ENCODE results near the gene EIF3K. TPM values are rescaled to one million over a fixed set of nuclear protein-coding genes. Genes with fewer than 3 reads are reported as not detected.

The EIF3K gene
- total and polyA plus RNA-seq, 2 of the 13 experiments (the other 11 are each of a cell fraction or from before 2014, with no cell fraction given) = 179 to 258 TPM

DNA sequence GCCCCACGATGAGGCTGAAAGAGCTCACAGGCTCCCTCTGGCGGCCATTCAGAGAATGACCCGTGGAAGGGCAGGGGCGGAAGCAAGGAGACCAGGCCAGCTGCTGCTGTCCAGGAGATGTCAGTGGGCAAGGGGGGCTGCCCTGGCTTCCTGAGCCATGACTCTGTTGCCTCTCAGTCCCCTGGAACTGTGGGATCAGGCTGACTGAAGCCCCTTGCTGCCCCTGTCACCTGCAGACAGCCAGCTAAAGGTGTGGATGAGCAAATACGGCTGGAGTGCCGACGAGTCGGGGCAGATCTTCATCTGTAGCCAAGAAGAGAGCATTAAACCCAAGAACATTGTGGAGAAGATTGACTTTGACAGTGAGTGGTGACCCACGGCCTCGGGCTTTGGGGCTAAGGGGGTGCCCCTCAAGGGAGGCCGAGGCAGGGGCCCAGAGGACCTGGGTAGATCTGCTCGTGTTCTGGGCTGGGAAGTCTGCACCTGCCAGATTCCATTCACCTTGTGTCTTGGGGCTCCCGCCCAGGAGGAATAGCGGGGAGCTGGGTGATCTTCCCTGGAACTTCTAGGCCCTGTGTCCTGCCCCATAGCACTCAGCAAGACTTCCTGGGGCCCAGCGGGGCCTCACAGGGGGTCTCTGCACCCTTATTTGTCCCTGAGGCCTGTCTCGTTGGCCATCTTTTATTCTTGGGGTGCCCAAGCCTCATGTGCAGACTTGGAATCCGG is 15.9 kb downstream of the EIF3K start (continued):
- TF ChIP-seq HES4 (CRISPR knock-in tag; IDR thresholded peaks at IDR 0.05; ENCODE audit: borderline replicate concordance) (no peak), HOXA3 (CRISPR knock-in tag; IDR thresholded peaks at IDR 0.05) (no peak), SMAD9 (CRISPR knock-in tag; IDR thresholded peaks at IDR 0.05) (no peak), KDM2A (CRISPR knock-in tag; IDR thresholded peaks at IDR 0.05; ENCODE audit: borderline replicate concordance, low read depth) (peak; percentile 21; the same call in 1 of the 2 replicates)
- TF ChIP-seq, protein P1, sequence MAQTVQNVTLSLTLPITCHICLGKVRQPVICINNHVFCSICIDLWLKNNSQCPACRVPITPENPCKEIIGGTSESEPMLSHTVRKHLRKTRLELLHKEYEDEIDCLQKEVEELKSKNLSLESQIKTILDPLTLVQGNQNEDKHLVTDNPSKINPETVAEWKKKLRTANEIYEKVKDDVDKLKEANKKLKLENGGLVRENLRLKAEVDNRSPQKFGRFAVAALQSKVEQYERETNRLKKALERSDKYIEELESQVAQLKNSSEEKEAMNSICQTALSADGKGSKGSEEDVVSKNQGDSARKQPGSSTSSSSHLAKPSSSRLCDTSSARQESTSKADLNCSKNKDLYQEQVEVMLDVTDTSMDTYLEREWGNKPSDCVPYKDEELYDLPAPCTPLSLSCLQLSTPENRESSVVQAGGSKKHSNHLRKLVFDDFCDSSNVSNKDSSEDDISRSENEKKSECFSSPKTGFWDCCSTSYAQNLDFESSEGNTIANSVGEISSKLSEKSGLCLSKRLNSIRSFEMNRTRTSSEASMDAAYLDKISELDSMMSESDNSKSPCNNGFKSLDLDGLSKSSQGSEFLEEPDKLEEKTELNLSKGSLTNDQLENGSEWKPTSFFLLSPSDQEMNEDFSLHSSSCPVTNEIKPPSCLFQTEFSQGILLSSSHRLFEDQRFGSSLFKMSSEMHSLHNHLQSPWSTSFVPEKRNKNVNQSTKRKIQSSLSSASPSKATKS (CRISPR knock-in tag; IDR thresholded peaks at IDR 0.05) = no peak

DNA sequence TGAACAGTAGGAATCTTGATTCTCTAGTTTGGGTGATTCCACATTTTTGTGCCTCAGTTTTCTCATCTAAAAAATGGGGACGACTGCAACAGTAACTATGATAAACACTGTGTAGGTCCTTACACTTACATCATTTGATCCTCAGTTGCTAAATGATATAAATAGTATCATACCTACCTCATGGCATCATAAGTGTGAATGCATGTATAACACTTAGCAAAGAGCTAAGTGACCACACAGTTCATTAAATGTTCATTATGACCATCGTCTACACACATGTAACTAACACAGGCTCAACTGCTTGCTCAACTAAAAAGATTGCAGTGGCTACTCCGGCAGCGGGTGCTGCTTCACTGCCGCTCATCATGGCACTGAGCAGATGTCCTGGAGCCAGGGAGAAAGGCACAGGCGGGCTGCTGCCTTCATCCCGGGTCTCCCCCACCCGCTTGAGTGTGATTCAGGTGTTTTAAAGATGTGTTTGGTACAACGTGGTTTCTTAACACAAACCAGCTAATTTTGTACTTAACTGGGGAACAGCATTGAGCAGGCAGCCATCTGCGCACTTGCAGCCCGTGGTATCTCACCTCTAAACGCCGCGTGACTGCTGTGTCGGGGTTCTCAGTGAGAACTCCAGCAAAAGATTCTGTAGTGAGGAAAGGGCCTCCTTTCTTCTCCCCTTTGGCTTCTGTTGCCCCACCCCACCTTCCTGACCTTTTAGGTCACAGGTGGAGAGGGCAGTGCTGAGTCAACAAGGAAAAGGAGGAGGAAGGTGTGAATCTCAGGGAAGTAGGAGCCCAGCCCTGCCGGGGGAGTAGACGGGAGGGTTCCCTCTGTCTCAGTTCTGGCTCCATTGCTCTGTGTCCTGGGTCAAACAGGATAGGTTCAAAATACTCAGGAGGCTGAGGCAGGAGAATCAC is 16.8 kb downstream of the EIF3K start:
- in situ Hi-C loops (cut with HindIII; ENCODE audit: extremely low pct_ligation_motif_present, low pct_unique_long_range_greater_than_20kb) = loop anchor here (10.0 kb wide), 1 partner anchor 91 kb away; no protein-coding TSS in a partner anchor
- BruUV-seq (replicated peaks) = no TSS peak
- TF ChIP-seq THYN1 (CRISPR knock-in tag; IDR thresholded peaks at IDR 0.05; ENCODE audit: borderline replicate concordance, low read depth) = no peak
- TF ChIP-seq, protein P2, sequence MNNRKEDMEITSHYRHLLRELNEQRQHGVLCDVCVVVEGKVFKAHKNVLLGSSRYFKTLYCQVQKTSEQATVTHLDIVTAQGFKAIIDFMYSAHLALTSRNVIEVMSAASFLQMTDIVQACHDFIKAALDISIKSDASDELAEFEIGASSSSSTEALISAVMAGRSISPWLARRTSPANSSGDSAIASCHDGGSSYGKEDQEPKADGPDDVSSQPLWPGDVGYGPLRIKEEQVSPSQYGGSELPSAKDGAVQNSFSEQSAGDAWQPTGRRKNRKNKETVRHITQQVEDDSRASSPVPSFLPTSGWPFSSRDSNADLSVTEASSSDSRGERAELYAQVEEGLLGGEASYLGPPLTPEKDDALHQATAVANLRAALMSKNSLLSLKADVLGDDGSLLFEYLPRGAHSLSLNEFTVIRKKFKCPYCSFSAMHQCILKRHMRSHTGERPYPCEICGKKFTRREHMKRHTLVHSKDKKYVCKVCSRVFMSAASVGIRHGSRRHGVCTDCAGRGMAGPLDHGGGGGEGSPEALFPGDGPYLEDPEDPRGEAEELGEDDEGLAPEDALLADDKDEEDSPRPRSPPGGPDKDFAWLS (CRISPR knock-in tag; IDR thresholded peaks at IDR 0.05; ENCODE audit: borderline replicate concordance) = no peak
- TF ChIP-seq ZNF629 (CRISPR knock-in tag; conservative IDR thresholded peaks at IDR 0.05) = peak; percentile 81
- no peaks in the 10 kb centered on the region for H3K27me3 ChIP-seq (ENCODE audit: control insufficient read depth in 1 of 2, insufficient read depth in 2 of 2, low read length in 2 of 2)
- 98% methylated on average over 17 of the region's 17 CpGs for WGBS (ENCODE audit: low lambda C conversion rate)
- no peak overlapping the region for H3K9ac ChIP-seq (ENCODE audit: insufficient read depth, low read depth, low read length)
- H3K9me3 ChIP-seq (ENCODE audit: low read length) = no peaks in the 10 kb centered on the region
- no peak overlapping the region for H2AFZ ChIP-seq (ENCODE audit: low read length)
- no peak overlapping the region for H3K4me2 ChIP-seq (ENCODE audit: low read depth, low read length)
- no peak overlapping the region for H3K4me3 ChIP-seq (replicated peaks in 1 of 3; ENCODE audit: insufficient read depth in 1 of 3, low read depth in 2 of 3, low read length in 3 of 3)
- H4K20me1 ChIP-seq (ENCODE audit: insufficient read depth, low read length) = 0 out of 2 replicates have a peak, but pooled peaks cover 4% of the 10 kb centered on the region
- FAIRE-seq (no peak), ATAC-seq (no peak), DNase-seq (ENCODE audit: low spot score) (no peak)
- no peak overlapping the region for H3K27ac ChIP-seq (ENCODE audit: extremely low read length, insufficient read depth, low read length)
- H3K79me2 ChIP-seq (ENCODE audit: insufficient read depth, low read length) = no peaks in the 10 kb centered on the region
- intact Hi-C loops (cut with micrococcal nuclease; ENCODE audit: unreplicated experiment) = no loop called here
- POLR2A ChIA-PET = interaction anchor here (1.2 to 3.1 kb wide), 5 partner anchors 11 to 233 kb away, joined by 3 to 16 read pairs (median 8); partner anchors contain the start of genes ACTN4, EIF3K and FAM98C
- peaks cover 18% of the 10 kb centered on the region for H3K4me1 ChIP-seq (ENCODE audit: insufficient read depth, low read length)
- CTCF ChIA-PET (ENCODE audit: low intra/inter-chr PET ratio, low total read pairs) = interaction anchor here (0.5 to 2.1 kb wide), 4 partner anchors 50 to 249 kb away, joined by 3 to 13 read pairs (median 3); no protein-coding TSS in a partner anchor
- H3K36me3 ChIP-seq (replicated peaks in 1 of 2; ENCODE audit: control insufficient read depth in 1 of 2, insufficient read depth in 2 of 2, low read length in 2 of 2) = peaks cover 5% of the 10 kb centered on the region in 2 experiments; a peak in 2 of 5 replicates

Measured in HepG2 (cell line).